Peyer's patch (tissue), 4 donors: ENCODE measurements around the gene BICD1. TPM values are rescaled to one million over a fixed set of nuclear protein-coding genes. Genes with fewer than 3 reads are reported as not detected.

Source experiments
- DNase-seq, 3 donors: peaks; one replicate each; pipeline ENCODE4 v3.0.0-alpha.2; 2017 to 2019
- H3K27ac ChIP-seq, 4 donors: fragments of 200-600 bp; sonication (generic); one replicate each; pipeline ENCODE4 v1.5.1; 2016 to 2019
- H3K27me3 ChIP-seq, 2 donors: fragments of 200-600 bp; sonication (generic); one replicate each; pipeline ENCODE4 v1.5.1; 2019
- H3K36me3 ChIP-seq, 3 donors: fragments of 200-600 bp; sonication (generic); one replicate each; pipeline ENCODE4 v1.5.1; 2016 to 2019
- H3K4me1 ChIP-seq, 4 donors: fragments of 200-600 bp; sonication (generic); one replicate each; pipeline ENCODE4 v1.5.1; 2016 to 2019
- H3K4me3 ChIP-seq, 4 donors: fragments of 200-600 bp; sonication (generic); 1 replicate in 3 of 4; 2 replicates in 1 of 4; pipeline ENCODE4 v1.5.1; 2016 to 2019; ENCODE audit warnings: mild to moderate bottlenecking in 1 of 4
- H3K9me3 ChIP-seq, 4 donors: fragments of 200-600 bp; sonication (generic); one replicate each; pipeline ENCODE4 v1.5.1; 2016 to 2019; ENCODE audit warnings: mild to moderate bottlenecking in 1 of 4
- POLR2A ChIP-seq, 2 donors: fragments of 450-650 bp; IDR thresholded peaks; one replicate each; pipeline ENCODE4 v1.5.1; 2017; ENCODE audit warnings: antibody characterized with exemption in 2 of 2, mild to moderate bottlenecking in 2 of 2, moderate library complexity in 2 of 2
- total RNA-seq, 4 donors: library from RNA; depleted of rRNA; stranded (reverse); fragments of >200 nt; gene quantifications; one replicate each; pipeline ENCODE4 v1.1.0, GENCODE V29; 2016
- TF ChIP-seq, protein P1 (sequence below), 6 experiments: fragments of 450-650 bp in 4 of 6; fragments of 200-600 bp in 2 of 6; sonication (generic) in 1 of 6; IDR thresholded peaks; one replicate each; pipeline ENCODE4 v1.5.1; 2017 to 2019; ENCODE audit warnings: antibody characterized with exemption in 6 of 6, mild to moderate bottlenecking in 3 of 6, moderate library complexity in 1 of 6

Gene BICD1
- total RNA-seq, 4 donors from 2014 or later = 3.5 to 39.6 (median 10.5) TPM

DNA sequence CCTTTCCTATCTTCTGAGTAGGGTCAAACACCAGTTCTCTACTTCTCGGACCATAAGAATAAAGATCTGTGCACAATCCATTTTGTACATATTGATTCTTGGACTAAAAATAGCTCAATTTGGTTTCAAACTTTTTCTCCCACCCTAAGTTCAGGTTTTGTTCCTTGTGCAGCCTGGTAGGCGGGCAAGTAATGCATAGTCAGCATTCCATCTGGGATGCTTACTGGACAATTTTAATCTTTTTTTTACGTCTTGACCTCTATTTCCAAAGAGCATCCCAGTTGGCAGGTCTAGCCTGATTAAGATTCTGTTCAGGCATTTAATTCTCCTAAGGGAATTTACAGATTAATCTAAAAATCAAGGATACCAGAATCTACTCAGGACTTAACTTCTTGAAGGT is 126.9 kb downstream of the BICD1 start:
- H3K4me3 ChIP-seq = no peak overlapping the region
- TF ChIP-seq, protein P1, sequence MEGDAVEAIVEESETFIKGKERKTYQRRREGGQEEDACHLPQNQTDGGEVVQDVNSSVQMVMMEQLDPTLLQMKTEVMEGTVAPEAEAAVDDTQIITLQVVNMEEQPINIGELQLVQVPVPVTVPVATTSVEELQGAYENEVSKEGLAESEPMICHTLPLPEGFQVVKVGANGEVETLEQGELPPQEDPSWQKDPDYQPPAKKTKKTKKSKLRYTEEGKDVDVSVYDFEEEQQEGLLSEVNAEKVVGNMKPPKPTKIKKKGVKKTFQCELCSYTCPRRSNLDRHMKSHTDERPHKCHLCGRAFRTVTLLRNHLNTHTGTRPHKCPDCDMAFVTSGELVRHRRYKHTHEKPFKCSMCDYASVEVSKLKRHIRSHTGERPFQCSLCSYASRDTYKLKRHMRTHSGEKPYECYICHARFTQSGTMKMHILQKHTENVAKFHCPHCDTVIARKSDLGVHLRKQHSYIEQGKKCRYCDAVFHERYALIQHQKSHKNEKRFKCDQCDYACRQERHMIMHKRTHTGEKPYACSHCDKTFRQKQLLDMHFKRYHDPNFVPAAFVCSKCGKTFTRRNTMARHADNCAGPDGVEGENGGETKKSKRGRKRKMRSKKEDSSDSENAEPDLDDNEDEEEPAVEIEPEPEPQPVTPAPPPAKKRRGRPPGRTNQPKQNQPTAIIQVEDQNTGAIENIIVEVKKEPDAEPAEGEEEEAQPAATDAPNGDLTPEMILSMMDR (IDR thresholded peaks at IDR 0.05) = no peak
- no peak for TF ChIP-seq POLR2A (IDR thresholded peaks at IDR 0.05)
- no peaks in the 10 kb centered on the region for H3K9me3 ChIP-seq
- no peaks in the 10 kb centered on the region for H3K27me3 ChIP-seq
- no peak overlapping the region for H3K27ac ChIP-seq
- DNase-seq = no peak
- H3K4me1 ChIP-seq = no peaks in the 10 kb centered on the region
- H3K36me3 ChIP-seq = no peaks in the 10 kb centered on the region

DNA sequence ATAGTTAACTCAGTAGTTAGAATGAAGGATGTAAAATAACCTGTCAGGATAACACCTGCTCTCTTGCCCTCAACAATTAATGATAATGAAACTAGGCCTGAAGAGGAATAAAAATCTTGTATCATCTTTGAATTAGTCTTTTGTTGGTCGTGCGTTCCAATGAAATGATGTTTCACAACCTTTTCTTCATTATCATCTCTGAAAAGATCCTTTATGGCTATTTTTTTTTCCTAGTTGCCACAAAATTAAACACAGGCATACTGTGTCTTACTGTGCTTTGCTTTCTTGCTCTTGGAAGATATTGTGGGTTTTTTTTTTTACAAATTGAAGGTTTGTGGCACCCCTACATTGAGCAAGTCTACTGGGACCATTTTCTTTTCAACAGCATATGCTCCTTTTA is 128.6 kb downstream of the BICD1 start:
- Histone ChIP-seq H3K4me1 (no peaks in the 10 kb centered on the region), H3K27ac (no peak overlapping the region), H3K4me3 (no peak overlapping the region), H3K9me3 (no peaks in the 10 kb centered on the region), H3K36me3 (no peaks in the 10 kb centered on the region), H3K27me3 (no peaks in the 10 kb centered on the region)
- DNase-seq = no peak
- no peak for TF ChIP-seq POLR2A (IDR thresholded peaks at IDR 0.05)
- TF ChIP-seq, protein P1 (IDR thresholded peaks at IDR 0.05) = no peak

DNA sequence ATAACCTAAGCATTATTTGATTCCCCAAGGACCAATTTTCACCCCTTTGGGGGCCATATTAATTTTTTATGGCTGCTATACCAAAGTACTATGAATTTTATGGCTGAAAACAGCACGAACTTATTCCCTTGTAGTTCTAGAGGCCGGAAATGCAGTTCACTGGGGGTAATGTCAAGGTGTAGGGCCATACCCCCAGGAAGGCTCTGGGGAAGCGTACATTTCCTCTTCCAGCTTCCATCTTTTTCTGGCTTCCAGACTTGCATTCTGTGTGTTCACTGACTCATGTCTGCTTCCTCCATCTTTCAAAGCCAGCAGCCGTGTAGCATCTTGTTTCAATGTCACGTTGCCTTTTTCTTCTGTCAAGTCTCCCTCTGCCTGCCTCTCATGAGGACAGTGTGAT is 133.5 kb downstream of the BICD1 start:
- no peaks in the 10 kb centered on the region for H3K36me3 ChIP-seq
- H3K27me3 ChIP-seq = no peaks in the 10 kb centered on the region
- H3K4me1 ChIP-seq = no peaks in the 10 kb centered on the region
- H3K27ac ChIP-seq = no peak overlapping the region
- TF ChIP-seq POLR2A (IDR thresholded peaks at IDR 0.05) = no peak
- TF ChIP-seq, protein P1 (IDR thresholded peaks at IDR 0.05) = no peak
- no peaks in the 10 kb centered on the region for H3K9me3 ChIP-seq
- no peak overlapping the region for H3K4me3 ChIP-seq
- no peak for DNase-seq

DNA sequence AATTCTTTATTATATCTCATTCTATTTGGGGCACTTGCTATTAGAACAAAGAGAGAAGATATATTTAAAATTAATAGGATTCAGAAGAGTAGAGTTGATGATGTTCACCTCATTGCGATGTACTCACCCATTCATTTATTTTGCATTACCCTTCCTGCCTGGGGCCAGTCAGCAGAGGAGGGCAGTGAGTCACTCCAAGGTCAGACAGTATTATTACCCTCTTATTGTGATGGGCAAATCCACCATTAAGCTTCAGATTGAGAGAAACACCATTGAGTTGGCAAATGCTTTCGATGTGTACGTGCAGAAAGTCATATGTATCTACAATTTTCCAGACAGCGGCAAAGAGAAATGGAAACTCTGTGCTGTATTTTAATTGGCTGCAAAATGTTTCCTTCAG is 134.2 kb downstream of the BICD1 start:
- TF ChIP-seq POLR2A (IDR thresholded peaks at IDR 0.05) = no peak
- TF ChIP-seq, protein P1 (IDR thresholded peaks at IDR 0.05) = no peak
- H3K27ac ChIP-seq = no peak overlapping the region
- H3K36me3 ChIP-seq = no peaks in the 10 kb centered on the region
- no peaks in the 10 kb centered on the region for H3K4me1 ChIP-seq
- H3K4me3 ChIP-seq = no peak overlapping the region
- no peaks in the 10 kb centered on the region for H3K27me3 ChIP-seq
- H3K9me3 ChIP-seq = no peaks in the 10 kb centered on the region
- DNase-seq = no peak

DNA sequence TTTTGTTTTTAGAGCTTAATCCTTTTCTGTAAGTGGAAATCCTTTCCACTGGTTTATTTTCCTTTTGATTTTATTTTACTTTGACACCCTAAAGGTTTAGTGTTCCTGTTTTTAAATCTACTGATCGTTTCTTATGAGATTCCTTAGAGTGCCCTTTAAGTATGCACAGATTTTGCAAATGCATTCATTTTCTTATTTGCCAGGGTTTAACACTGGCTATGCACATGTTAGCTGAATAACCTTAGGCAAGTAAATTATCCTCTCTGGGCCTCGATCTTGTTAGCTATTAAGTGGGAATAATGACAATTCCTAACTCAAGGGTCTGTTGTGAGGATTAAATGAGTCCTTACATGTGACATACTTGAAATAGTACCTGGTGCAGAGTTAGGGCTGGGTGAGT is 136.0 kb downstream of the BICD1 start:
- Histone ChIP-seq H3K4me1 (no peaks in the 10 kb centered on the region), H3K36me3 (no peaks in the 10 kb centered on the region), H3K9me3 (no peaks in the 10 kb centered on the region), H3K27ac (no peak overlapping the region), H3K4me3 (no peak overlapping the region), H3K27me3 (no peaks in the 10 kb centered on the region)
- no peak for TF ChIP-seq POLR2A (IDR thresholded peaks at IDR 0.05)
- TF ChIP-seq, protein P1 (IDR thresholded peaks at IDR 0.05) = no peak
- no peak for DNase-seq
